WTC11 (cell line): ENCODE results near the gene CDH20. TPM values are rescaled to one million over a fixed set of nuclear protein-coding genes. Genes with fewer than 3 reads are reported as not detected.

Experiments
- ATAC-seq: fragments of 200-7000 bp; cut with Tn5 transposase; 2 replicates; pipeline ENCODE4 v1.10.0; 2021; ENCODE audit warnings: mild to moderate bottlenecking, moderate library complexity
- CTCF ChIA-PET: fragments of 300-600 bp; sonication (Branson Sonifier 250); formaldehyde crosslinking; loops from one replicate; lab custom pipeline; 2021; ENCODE audit warnings: antibody characterized with exemption; lab: Charles Lee
- POLR2A ChIA-PET: fragments of 350-600 bp; sonication (Branson Sonifier 250); formaldehyde crosslinking; loops from one replicate; lab custom pipeline; 2021; ENCODE audit warnings: antibody characterized with exemption; lab: Charles Lee
- DNase-seq: peaks from one replicate; pipeline ENCODE4 v3.0.0; 2021; ENCODE audit warnings: low spot score
- H3K27ac Mint-ChIP-seq: 2 replicates; pipeline ENCODE4 v1.8.0; 2021; ENCODE audit warnings: mixed read lengths
- H3K27me3 Mint-ChIP-seq: 2 replicates; pipeline ENCODE4 v1.8.0; 2021; ENCODE audit warnings: low read depth, mild to moderate bottlenecking, moderate library complexity, mixed read lengths
- H3K36me3 Mint-ChIP-seq: 2 replicates; pipeline ENCODE4 v1.8.0; 2021; ENCODE audit warnings: mixed read lengths
- H3K4me1 Mint-ChIP-seq: 2 replicates; pipeline ENCODE4 v1.8.0; 2022; ENCODE audit warnings: mixed read lengths
- H3K4me3 Mint-ChIP-seq: 2 replicates; pipeline ENCODE4 v1.8.0; 2021; ENCODE audit warnings: mild to moderate bottlenecking, moderate library complexity, mixed read lengths
- H3K9me3 Mint-ChIP-seq: 2 replicates; pipeline ENCODE4 v1.8.0; 2021; ENCODE audit warnings: mixed read lengths
- ATF6 ChIP-seq: sonication (generic); formaldehyde crosslinking; IDR thresholded peaks from 2 replicates; pipeline ENCODE4 v1.8.1; 2023; ENCODE audit warnings: mild to moderate bottlenecking, missing genetic modification reagents
- CREB1 ChIP-seq: sonication (generic); formaldehyde crosslinking; IDR thresholded peaks from 2 replicates; pipeline ENCODE4 v1.8.0; 2023; ENCODE audit warnings: mild to moderate bottlenecking, missing genetic modification reagents
- ETV6 ChIP-seq: sonication (generic); formaldehyde crosslinking; IDR thresholded peaks from 2 replicates; pipeline ENCODE4 v1.8.1; 2022; ENCODE audit warnings: mild to moderate bottlenecking, missing genetic modification reagents
- GTF2I ChIP-seq: fragments of 250-450 bp; sonication (Bioruptor Pico); conservative IDR thresholded peaks from 2 replicates; pipeline ENCODE4 v1.4.0; 2021; ENCODE audit warnings: mild to moderate bottlenecking
- IRF1 ChIP-seq: sonication (generic); formaldehyde crosslinking; IDR thresholded peaks from 2 replicates; pipeline ENCODE4 v1.8.0; 2023; ENCODE audit warnings: missing genetic modification reagents
- IRF2 ChIP-seq: sonication (generic); formaldehyde crosslinking; IDR thresholded peaks from 2 replicates; pipeline ENCODE4 v1.8.0; 2022; ENCODE audit warnings: low read depth, missing genetic modification reagents, borderline replicate concordance
- JUN ChIP-seq: sonication (generic); formaldehyde crosslinking; IDR thresholded peaks from 2 replicates; pipeline ENCODE4 v1.8.0; 2023; ENCODE audit warnings: mild to moderate bottlenecking, missing genetic modification reagents
- MAX ChIP-seq: sonication (generic); formaldehyde crosslinking; IDR thresholded peaks from 2 replicates; pipeline ENCODE4 v1.8.0; 2022; ENCODE audit warnings: mild to moderate bottlenecking, missing genetic modification reagents
- NFYB ChIP-seq: sonication (generic); formaldehyde crosslinking; conservative IDR thresholded peaks from 2 replicates; pipeline ENCODE4 v1.8.0; 2022; ENCODE audit warnings: low read depth, missing genetic modification reagents
- NR1H2 ChIP-seq: sonication (generic); formaldehyde crosslinking; IDR thresholded peaks from 2 replicates; pipeline ENCODE4 v1.9.0; 2021; ENCODE audit warnings: mild to moderate bottlenecking, moderate library complexity, missing genetic modification reagents
- OVOL2 ChIP-seq: fragments of 250-450 bp; sonication (Bioruptor Pico); IDR thresholded peaks from 2 replicates; pipeline ENCODE4 v1.9.0; 2021; ENCODE audit warnings: mild to moderate bottlenecking, borderline replicate concordance
- PREB ChIP-seq: sonication (generic); formaldehyde crosslinking; IDR thresholded peaks from 2 replicates; pipeline ENCODE4 v1.8.1; 2022; ENCODE audit warnings: mild to moderate bottlenecking, missing genetic modification reagents, moderate library complexity, borderline replicate concordance
- SMAD3 ChIP-seq: sonication (generic); formaldehyde crosslinking; IDR thresholded peaks from 2 replicates; pipeline ENCODE4 v1.8.0; 2022; ENCODE audit warnings: missing genetic modification reagents, mild to moderate bottlenecking, borderline replicate concordance
- STAT6 ChIP-seq: sonication (generic); formaldehyde crosslinking; conservative IDR thresholded peaks from 2 replicates; pipeline ENCODE4 v1.8.1; 2023; ENCODE audit warnings: mild to moderate bottlenecking, low read depth, missing genetic modification reagents, moderate library complexity
- TEAD4 ChIP-seq: sonication (generic); formaldehyde crosslinking; IDR thresholded peaks from 2 replicates; pipeline ENCODE4 v1.8.0; 2022; ENCODE audit warnings: mild to moderate bottlenecking, missing genetic modification reagents
- ZNF396 ChIP-seq: fragments of 250-450 bp; sonication (Bioruptor Pico); IDR thresholded peaks from 2 replicates; pipeline ENCODE4 v1.8.0; 2021; ENCODE audit warnings: mild to moderate bottlenecking, moderate library complexity, borderline replicate concordance
- total RNA-seq: library from RNA; stranded (reverse); gene quantifications from 3 replicates; pipeline ENCODE4 v1.2.3, GENCODE V29; 2021
- TF ChIP-seq, protein P1 (sequence below): fragments of 200-600 bp; IDR thresholded peaks from 2 replicates; pipeline ENCODE4 v1.8.0; 2022; ENCODE audit warnings: antibody characterized with exemption
- TF ChIP-seq, protein P2 (sequence below): sonication (generic); formaldehyde crosslinking; IDR thresholded peaks from 2 replicates; pipeline ENCODE4 v1.8.1; 2023; ENCODE audit warnings: mild to moderate bottlenecking, missing genetic modification reagents
- TF ChIP-seq, protein P3 (sequence below): sonication (generic); formaldehyde crosslinking; IDR thresholded peaks from 2 replicates; pipeline ENCODE4 v1.8.0; 2023; ENCODE audit warnings: missing genetic modification reagents, mild to moderate bottlenecking, borderline replicate concordance

The CDH20 gene
- total RNA-seq, 1 experiment from 2014 or later = 0.39 TPM

- ATAC-seq (no peak), DNase-seq (no peak)
- Mint-ChIP-seq H3K27ac (no peak overlapping the region), H3K9me3 (no peaks in the 10 kb centered on the region), H3K27me3 (peaks cover 36% of the 10 kb centered on the region), H3K4me1 (peaks cover 33% of the 10 kb centered on the region), H3K4me3 (no peak overlapping the region), H3K36me3 (no peaks in the 10 kb centered on the region)
- CTCF ChIA-PET = no interaction called here
- POLR2A ChIA-PET = no interaction called here
- TF ChIP-seq NFYB (CRISPR knock-in tag) = no peak
- no peak for TF ChIP-seq TEAD4 (CRISPR knock-in tag)
- no peak for TF ChIP-seq STAT6 (CRISPR knock-in tag)
- TF ChIP-seq IRF1 (CRISPR knock-in tag) = no peak
- TF ChIP-seq, protein P1, sequence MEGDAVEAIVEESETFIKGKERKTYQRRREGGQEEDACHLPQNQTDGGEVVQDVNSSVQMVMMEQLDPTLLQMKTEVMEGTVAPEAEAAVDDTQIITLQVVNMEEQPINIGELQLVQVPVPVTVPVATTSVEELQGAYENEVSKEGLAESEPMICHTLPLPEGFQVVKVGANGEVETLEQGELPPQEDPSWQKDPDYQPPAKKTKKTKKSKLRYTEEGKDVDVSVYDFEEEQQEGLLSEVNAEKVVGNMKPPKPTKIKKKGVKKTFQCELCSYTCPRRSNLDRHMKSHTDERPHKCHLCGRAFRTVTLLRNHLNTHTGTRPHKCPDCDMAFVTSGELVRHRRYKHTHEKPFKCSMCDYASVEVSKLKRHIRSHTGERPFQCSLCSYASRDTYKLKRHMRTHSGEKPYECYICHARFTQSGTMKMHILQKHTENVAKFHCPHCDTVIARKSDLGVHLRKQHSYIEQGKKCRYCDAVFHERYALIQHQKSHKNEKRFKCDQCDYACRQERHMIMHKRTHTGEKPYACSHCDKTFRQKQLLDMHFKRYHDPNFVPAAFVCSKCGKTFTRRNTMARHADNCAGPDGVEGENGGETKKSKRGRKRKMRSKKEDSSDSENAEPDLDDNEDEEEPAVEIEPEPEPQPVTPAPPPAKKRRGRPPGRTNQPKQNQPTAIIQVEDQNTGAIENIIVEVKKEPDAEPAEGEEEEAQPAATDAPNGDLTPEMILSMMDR = no peak
- TF ChIP-seq GTF2I (CRISPR knock-in tag) = no peak
- TF ChIP-seq, protein P2, sequence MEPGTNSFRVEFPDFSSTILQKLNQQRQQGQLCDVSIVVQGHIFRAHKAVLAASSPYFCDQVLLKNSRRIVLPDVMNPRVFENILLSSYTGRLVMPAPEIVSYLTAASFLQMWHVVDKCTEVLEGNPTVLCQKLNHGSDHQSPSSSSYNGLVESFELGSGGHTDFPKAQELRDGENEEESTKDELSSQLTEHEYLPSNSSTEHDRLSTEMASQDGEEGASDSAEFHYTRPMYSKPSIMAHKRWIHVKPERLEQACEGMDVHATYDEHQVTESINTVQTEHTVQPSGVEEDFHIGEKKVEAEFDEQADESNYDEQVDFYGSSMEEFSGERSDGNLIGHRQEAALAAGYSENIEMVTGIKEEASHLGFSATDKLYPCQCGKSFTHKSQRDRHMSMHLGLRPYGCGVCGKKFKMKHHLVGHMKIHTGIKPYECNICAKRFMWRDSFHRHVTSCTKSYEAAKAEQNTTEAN = no peak
- TF ChIP-seq PREB (CRISPR knock-in tag) = no peak
- TF ChIP-seq ZNF396 (CRISPR knock-in tag) = no peak
- TF ChIP-seq SMAD3 (CRISPR knock-in tag) = no peak
- TF ChIP-seq MAX (CRISPR knock-in tag) = no peak
- TF ChIP-seq JUN (CRISPR knock-in tag) = no peak
- no peak for TF ChIP-seq CREB1
Measured at GRCh38 chr18:61335684-61336555, 2.7 kb downstream of the CDH20 start.

DNA sequence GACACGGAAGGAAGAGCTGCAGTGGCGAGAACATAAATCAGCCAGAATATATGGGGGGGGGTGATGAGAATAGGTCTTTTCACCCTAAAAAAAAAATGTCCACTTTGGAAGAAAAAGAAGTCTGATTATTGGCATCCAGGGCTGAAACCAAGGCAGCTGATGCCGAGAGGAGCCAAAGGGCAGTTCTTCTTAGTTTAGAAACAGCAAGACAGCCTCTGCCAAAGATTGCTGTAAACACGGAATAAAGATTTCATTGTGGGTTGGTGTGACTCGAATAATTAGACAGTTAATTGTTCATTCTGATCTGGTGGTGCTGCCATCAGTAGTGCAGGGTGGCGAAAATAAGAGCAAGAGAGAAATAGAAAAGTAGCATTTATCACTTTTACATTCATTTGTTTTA lies 3.5 kb downstream of the CDH20 start:
- Mint-ChIP-seq H3K4me1 (peaks cover 33% of the 10 kb centered on the region), H3K4me3 (no peak overlapping the region), H3K27ac (no peak overlapping the region), H3K36me3 (no peaks in the 10 kb centered on the region), H3K27me3 (peaks cover 36% of the 10 kb centered on the region), H3K9me3 (no peaks in the 10 kb centered on the region)
- POLR2A ChIA-PET = no interaction called here
- DNase-seq (no peak), ATAC-seq (no peak)
- CTCF ChIA-PET = no interaction called here
- TF ChIP-seq NR1H2 (CRISPR knock-in tag) = no peak
- TF ChIP-seq, protein P3, sequence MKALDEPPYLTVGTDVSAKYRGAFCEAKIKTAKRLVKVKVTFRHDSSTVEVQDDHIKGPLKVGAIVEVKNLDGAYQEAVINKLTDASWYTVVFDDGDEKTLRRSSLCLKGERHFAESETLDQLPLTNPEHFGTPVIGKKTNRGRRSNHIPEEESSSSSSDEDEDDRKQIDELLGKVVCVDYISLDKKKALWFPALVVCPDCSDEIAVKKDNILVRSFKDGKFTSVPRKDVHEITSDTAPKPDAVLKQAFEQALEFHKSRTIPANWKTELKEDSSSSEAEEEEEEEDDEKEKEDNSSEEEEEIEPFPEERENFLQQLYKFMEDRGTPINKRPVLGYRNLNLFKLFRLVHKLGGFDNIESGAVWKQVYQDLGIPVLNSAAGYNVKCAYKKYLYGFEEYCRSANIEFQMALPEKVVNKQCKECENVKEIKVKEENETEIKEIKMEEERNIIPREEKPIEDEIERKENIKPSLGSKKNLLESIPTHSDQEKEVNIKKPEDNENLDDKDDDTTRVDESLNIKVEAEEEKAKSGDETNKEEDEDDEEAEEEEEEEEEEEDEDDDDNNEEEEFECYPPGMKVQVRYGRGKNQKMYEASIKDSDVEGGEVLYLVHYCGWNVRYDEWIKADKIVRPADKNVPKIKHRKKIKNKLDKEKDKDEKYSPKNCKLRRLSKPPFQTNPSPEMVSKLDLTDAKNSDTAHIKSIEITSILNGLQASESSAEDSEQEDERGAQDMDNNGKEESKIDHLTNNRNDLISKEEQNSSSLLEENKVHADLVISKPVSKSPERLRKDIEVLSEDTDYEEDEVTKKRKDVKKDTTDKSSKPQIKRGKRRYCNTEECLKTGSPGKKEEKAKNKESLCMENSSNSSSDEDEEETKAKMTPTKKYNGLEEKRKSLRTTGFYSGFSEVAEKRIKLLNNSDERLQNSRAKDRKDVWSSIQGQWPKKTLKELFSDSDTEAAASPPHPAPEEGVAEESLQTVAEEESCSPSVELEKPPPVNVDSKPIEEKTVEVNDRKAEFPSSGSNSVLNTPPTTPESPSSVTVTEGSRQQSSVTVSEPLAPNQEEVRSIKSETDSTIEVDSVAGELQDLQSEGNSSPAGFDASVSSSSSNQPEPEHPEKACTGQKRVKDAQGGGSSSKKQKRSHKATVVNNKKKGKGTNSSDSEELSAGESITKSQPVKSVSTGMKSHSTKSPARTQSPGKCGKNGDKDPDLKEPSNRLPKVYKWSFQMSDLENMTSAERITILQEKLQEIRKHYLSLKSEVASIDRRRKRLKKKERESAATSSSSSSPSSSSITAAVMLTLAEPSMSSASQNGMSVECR (CRISPR knock-in tag) = no peak
- TF ChIP-seq IRF2 (CRISPR knock-in tag) = no peak
- no peak for TF ChIP-seq OVOL2 (CRISPR knock-in tag)
- no peak for TF ChIP-seq ETV6 (CRISPR knock-in tag)
- TF ChIP-seq ATF6 (CRISPR knock-in tag) = no peak
